ENCODE data around the gene ZNF607.

- TF ChIP-seq CTCF (conservative IDR thresholded peaks at IDR 0.05 in 1 of 2, IDR thresholded peaks at IDR 0.05 in 1 of 2; ENCODE audit: low read depth in 1 of 2, low read length in 2 of 2) (no peak), EZH2 (IDR thresholded peaks at IDR 0.05; ENCODE audit: low read length, missing control alignments) (no peak)
Measured at GRCh38 chr19:37763488-37763887, 43.9 kb upstream of the ZNF607 start.

Measured in fibroblast of lung (primary cell).